Adipose tissue (tissue), 3 donors: ENCODE results near the gene HYCC1. TPM values are rescaled to one million over a fixed set of nuclear protein-coding genes. Genes with fewer than 3 reads are reported as not detected.
"Not testable (repeated sequence)": the region's sequence is repeated elsewhere in the genome, so short reads cannot be mapped to it uniquely, and the experiment has no call there.

Experiments used
- H3K27ac ChIP-seq: one replicate; pipeline ENCODE4 v1.5.1; 2013; ENCODE audit warnings: low read depth, low read length
- WGBS, 3 donors: extraction: QIAGEN DNeasy Blood & Tissue Kit; methylation state at CpG; one replicate each; pipeline ENCODE4 v1.1.7; 2013; 5-methylcytosine and 5-hydroxymethylcytosine counted together
- polyA plus RNA-seq, 3 donors: library from polyadenylated mRNA; stranded (reverse); fragments of 200-250 nt; gene quantifications; one replicate each; pipeline ENCODE4 v1.2.3, GENCODE V29; 2013
- donor health status: healthy with polysubstance abuse.
- donor health status: Bipolar disorder and iron deficiency.
- donor health status: healthy.

HYCC1 gene
- polyA plus RNA-seq, 3 donors, result 6.3 to 31.9 (median 18.5) TPM

DNA sequence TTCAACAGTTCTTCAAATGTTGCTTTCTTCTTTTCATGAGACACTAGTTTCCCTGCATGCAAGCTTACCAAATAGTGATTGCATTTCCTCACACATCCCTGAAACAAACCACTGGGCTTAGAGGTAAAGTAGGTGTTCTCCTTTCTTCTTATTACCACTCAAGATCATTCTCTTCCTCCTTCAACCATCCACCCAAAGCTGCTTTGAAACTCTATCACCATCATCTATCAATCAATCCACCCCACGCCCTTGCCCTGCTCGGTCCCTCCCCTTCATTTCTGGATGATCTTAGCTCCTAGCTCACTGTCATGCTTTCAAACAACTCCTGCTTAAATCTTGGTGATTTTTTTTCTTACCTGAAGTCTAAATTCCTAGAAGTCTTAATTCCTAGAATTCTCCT, 18.9 kb downstream of the HYCC1 start:
- H3K27ac ChIP-seq, result no peak overlapping the region
- WGBS, 3 donors, result 92 to 96% (median 93%) methylated on average over 2 of the region's 2 CpGs

GRCh38 chr7:22992874-22993840, 20.8 kb downstream of the HYCC1 start:
- H3K27ac ChIP-seq, result no peak overlapping the region
- 70 to 81% (median 75%) methylated on average over 3 of the region's 3 CpGs for WGBS, 3 donors

DNA sequence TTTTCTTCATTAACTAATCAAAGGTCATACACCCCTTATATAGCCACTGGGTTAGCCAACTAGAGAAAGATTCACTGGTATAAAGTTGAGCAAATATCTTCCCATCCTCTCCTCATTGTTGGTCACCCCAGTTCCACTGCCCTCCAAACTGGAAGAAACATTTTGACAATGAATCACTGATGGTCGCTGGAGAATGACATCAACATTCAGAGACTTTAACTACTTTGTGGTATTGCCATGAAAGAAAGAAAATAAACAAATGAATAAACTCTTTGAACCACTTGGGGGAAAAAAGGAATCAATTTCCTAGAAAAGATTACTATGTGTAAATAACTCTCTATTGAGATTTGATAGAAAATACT, 23.4 kb downstream of the HYCC1 start:
- no peak overlapping the region for H3K27ac ChIP-seq
- 63 to 84% (median 68%) methylated on average over 1 of the region's 1 CpG for WGBS, 3 donors

DNA sequence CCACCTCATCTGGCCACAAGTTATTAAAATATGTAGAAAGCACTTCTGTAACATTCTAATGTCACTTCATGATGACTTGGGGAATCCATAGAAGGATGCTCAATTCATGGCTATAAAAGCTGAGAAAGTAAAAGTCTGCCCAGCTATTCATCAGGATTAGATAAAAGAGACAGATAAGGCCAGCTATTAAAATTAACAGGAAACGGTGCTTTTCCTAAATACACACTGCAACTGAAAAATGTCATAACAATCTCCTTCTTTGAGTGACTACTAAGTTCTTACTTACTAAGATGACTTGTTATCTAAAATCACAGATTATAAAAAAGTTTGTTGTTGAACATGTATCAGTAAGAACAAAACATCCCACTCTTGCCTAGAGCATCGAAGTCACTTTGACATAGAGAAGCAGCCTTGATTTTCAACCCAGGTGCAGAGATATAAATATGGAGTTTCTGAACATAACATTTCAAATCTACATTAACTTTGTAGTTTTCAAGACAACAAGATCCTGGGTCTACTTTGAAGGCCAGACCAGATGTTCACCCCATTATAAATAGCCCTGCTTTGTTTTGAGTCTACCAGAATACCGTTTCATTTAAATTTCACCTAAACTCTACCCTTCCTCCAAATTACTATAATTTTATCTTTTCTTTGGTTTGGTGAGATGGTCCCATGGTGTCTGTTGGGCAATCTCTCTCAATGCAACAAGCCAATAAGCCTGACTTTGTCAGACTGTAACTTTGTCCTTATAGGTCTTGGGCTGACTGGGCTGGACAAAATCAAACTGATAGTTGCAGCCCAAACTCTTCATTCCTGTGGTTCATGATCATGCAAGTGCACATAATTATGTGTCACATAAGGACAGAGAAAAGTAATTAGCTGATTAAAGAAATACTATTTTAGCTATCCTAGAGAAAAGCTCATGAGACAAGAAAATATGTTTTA, 24.0 kb downstream of the HYCC1 start:
- no peak overlapping the region for H3K27ac ChIP-seq
- WGBS, 3 donors, result 77 to 89% (median 79%) methylated on average over 3 of the region's 3 CpGs

GRCh38 chr7:22985436-22985835, 28.5 kb downstream of the HYCC1 start:
- 89 to 94% (median 92%) methylated on average over 5 of the region's 5 CpGs for WGBS, 3 donors
- no peak overlapping the region for H3K27ac ChIP-seq

DNA sequence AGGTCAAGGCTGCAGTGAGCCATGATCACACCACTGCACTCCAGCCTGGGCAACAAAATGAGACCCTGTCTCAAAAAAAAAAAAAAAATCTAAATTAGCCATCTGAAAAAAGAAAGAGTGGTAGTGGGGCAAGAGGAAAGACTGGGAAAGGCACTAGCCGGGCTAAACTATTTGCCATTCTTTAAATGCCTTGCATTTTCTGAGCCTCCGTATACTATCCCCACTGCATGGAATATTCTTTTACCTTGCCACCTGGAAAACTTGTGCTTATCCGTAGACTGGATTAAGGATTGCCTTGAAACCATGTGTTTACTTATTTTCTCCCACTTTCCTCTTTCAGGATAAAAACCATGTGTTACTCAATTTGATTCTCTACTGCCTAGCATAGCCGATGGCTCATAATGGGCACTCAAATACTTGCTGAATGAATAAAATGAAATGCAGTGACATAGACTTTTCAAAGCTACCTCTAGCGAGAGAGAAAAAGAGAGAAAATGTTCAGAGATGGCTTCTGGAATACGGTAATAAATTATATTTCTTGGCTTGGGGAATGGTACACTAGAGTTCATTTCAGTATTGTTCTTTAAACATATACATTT, 30.6 kb downstream of the HYCC1 start:
- H3K27ac ChIP-seq, result no peak overlapping the region

DNA sequence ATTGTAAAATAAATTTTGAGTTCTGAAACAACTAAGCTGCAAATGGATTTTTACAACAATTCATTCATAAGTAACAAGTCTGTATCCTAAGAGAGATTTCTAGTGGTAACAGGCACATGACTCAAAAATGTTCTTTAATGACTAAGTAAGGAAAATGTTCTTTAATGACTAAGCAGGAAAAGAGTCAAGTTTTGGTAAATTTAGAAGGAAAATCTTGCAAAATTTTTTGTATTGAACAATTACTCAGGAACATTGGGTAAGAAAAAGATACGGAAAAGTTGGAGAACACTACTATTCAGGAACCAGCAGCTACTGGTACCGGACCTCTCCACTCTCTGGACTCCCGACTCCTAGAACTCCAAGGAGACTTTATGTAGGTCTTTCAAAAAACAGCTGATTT, 33.5 kb downstream of the HYCC1 start:
- WGBS, 3 donors, result 57 to 94% (median 67%) methylated on average over 3 of the region's 3 CpGs
- H3K27ac ChIP-seq, result no peak overlapping the region

More for the DNA sequence above, 30.6 kb downstream of the HYCC1 start:
- WGBS, 3 donors, result 95 to 97% (median 96%) methylated on average over 6 of the region's 6 CpGs

DNA sequence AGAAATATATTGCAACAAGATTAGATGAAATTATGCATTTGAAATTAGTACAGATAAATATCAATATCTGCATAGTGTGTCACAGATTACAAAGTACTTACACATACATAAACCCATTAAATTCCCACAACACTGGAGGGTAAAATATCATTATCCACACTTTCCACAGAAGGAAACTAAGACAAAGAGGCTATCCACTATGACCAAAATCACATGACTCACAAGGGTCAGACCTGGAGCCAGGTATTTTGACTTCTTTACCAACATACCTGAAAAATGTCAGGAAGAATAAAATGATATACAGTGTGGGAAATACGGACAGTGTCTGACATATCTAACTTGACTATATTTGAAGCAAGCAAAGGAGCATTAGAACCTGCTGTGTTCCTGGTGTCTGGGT, 34.1 kb downstream of the HYCC1 start:
- H3K27ac ChIP-seq, result no peak overlapping the region
- 96 to 100% (median 97%) methylated on average over 1 of the region's 1 CpG for WGBS, 3 donors

DNA sequence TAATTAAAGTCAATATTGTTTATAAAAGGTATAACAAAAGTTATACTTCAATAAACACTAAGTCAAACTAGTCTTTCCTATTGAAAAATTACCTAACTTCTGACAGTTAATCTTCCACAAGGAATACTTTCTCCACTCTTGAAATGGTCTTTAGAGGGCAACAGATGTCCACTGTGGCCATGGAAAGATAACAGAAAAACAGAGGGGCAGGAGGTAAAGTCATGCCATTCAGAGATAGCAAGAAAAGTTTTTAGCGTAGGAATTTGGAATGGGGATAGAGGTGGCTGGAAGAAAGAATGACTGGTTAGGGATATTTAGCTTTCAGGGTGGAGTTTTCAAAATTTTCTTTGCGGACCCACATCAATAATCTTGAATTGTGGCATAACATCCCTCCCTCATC, 34.7 kb downstream of the HYCC1 start:
- WGBS, 3 donors, result 94 to 96% (median 94%) methylated on average over 2 of the region's 2 CpGs
- no peak overlapping the region for H3K27ac ChIP-seq

GRCh38 chr7:22974636-22975035, 39.3 kb downstream of the HYCC1 start:
- H3K27ac ChIP-seq, result not testable (repeated sequence)
- 77 to 98% (median 85%) methylated on average over 3 of the region's 3 CpGs for WGBS, 3 donors

- H3K27ac ChIP-seq, result no peak overlapping the region
- 87 to 92% (median 92%) methylated on average over 2 of the region's 2 CpGs for WGBS, 3 donors
Observed at GRCh38 chr7:22972207-22972606, 41.7 kb downstream of the HYCC1 start.

GRCh38 chr7:22969010-22969431, 44.9 kb downstream of the HYCC1 start:
- 79 to 98% (median 81%) methylated on average over 3 of the region's 3 CpGs for WGBS, 3 donors
- H3K27ac ChIP-seq, result no peak overlapping the region

Other genes with a start within 250 kb of the HYCC1 start
- 100 to 1,000 TPM; 226 to 789 (median 356) TPM for gene TOMM7, start 191.3 kb downstream of the HYCC1 start, polyA plus RNA-seq
- 10 to 100 TPM in 2 of 3 donors, 1 to 10 TPM in 1; 8.3 to 15.4 (median 13.0) TPM for gene KLHL7, start 91.7 kb upstream of the HYCC1 start, polyA plus RNA-seq
- 10 to 100 TPM; 10.3 to 19.0 (median 16.6) TPM for gene NUP42, start 167.9 kb upstream of the HYCC1 start, polyA plus RNA-seq
- gene GPNMB, start 232.6 kb upstream of the HYCC1 start, polyA plus RNA-seq, result 10 to 100 TPM in 2 of 3 donors, 1 to 10 TPM in 1; 4.8 to 59.2 (median 41.1) TPM